HG03439 (cell line): Measurements from ENCODE around the gene TRPM3.

Experiments used
- ATAC-seq: cut with Tn5 transposase; IDR thresholded peaks from one replicate; pipeline ENCODE4 v1.9.1; 2021; ENCODE audit warnings: mild to moderate bottlenecking, moderate library complexity; ENCODE audit not compliant: unreplicated experiment

The TRPM3 gene

DNA sequence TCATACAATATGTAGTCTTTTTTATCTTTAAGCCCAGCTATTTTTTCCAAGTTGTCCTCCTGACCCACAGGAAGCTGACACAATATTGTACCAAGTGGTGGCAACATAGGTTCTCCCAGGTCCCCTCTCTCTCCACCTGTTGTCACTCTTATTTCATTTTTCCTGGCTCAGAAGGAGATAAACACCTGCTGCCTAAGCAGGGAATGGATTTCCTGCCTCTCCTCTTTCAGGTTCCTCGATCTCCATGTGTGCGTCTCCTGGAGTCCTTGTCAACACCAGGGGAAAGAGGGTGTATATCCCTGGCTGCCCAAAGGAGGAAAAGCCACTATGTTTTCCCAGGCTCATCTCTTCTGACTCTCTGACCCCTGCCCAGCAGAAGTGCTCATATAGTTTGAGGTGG, 625.2 kb downstream of the TRPM3 start:
- no peak for ATAC-seq

DNA sequence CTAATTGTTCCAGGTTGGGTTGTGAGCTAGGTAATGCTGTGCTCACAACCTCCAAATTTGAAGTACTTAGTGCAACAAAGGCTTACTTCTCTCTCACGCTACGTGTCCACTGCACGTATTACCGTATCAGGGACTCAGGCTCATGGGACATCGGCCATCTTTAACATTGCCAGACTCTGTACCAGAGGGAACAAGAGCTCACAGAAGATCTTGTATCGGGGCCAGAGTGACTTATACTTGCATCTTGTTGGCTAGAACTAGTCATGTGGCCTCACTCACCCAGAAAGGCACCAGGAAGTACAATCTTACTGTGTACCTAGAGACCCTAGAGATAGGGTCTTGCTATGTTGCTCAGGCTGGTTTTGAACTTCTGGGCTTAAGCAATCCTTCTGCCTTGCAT, 625.9 kb downstream of the TRPM3 start:
- no peak for ATAC-seq

DNA sequence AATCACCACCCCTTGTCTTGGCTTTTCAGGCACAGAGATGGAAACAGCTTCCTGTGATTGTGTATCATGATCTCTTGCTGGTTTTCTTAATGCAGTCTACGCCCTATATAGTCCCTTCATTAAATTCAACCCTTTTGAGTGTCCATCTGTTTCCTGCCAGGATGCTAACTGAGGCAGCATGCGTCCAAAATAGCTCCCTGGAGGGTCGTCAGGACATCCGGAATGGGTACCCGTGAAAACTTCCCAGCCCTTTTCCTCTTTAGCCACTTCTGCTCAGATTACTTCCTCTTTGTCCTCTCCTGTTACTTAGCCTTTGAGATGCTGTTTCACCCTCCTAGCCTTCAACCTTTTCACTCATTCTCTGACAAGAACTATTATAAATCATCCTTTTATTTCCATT, 627.2 kb downstream of the TRPM3 start:
- no peak for ATAC-seq

DNA sequence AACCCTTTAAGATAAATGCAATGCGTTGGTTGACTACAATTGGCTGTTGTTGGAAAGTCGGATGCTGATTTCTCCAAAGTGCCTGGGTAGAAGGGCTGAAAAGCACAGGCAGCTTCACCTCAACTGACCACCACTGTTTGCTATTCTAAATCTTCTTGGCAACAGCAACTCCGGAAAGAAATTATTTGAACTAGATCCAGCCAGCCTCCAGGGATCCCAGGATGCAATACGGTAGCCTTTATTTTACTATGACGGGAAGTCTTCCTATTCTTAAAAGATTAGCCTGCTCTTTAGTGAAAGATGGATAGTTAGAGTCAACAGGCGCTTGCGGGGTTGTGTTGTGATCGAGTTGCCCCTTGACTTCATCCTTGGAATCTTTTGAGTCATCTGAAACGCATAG, 628.4 kb downstream of the TRPM3 start:
- no peak for ATAC-seq

DNA sequence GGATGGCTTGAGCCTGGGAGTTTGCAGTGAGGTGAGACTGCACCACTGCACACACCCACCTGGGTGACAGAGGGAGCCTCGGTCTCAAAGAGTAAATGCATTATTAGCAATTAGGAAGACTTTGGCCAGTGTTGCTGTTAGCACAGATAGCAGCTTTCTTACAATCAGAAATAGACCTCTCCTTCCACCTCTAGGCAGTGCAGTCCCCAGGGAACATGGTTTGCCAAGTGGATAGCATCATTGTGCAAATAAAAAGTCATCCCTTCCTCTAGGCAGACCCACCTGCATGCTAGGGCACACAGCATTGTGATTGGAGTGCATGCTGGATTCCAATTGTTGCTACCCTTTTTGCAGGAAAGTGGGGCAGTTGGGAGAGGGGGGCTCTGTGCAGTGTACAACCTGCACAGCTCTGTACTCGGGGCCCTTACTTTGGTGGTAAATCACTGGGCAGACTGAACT, 629.1 kb downstream of the TRPM3 start:
- ATAC-seq, result no peak

DNA sequence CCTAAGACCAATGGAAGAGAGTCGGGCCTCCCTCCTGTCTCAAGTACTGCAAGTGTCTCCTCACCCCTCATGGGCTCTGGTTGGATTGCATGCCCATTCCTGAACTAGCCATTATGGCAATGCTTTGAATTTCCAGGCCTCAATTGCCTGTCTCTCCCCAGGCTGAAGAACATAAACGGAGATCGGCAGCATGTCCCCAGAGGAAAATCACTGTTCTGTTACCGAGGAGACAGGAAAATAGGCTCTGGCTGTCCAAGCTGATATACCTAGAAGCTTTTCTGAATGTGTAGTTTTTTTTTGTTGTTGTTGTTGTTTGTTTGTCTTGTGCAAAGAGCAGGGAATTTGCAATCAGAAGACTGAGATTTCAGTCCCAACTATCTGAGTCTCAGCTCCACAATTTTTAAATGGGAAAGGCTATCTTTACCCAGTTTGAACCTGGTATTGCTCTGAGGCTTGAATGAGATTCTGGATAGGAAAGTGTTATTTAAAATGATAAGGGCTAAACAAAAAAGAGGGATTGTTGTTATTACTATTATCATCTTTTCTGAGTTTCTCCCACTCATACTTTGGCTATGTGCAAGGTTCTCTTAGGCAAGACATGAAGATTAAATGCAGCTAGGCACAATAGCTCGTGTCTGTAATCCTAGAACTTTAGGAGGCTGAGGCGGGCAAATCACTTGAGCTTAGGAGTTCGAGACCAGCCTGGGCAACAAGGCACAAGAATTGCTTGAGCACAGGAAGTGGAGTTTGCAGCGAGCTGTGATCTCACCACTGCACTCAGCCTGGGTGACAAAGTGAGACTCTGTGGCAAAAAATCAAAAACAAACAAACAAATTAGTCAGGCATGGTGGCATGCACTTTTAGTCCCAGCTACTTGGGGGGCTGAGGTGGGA, 629.7 kb downstream of the TRPM3 start:
- no peak for ATAC-seq

DNA sequence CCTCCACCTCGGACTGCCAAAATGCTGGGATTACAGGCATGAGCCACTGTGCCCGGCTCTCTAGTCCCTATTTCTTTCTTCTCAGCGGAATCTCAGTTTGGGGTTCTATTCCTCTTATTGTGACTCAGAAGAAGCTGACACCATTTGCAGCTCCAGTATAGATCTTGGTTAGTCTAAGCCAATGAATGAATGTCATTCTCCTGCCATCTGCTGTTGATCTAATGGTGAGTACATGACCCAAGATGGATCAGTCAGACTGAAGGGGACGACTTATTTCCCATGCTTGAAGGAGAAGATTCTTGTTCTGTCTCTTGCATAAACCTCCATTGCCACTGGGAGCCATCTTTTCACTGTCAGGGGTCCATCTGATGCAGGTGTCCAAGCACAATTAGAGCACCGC, 630.9 kb downstream of the TRPM3 start:
- no peak for ATAC-seq

DNA sequence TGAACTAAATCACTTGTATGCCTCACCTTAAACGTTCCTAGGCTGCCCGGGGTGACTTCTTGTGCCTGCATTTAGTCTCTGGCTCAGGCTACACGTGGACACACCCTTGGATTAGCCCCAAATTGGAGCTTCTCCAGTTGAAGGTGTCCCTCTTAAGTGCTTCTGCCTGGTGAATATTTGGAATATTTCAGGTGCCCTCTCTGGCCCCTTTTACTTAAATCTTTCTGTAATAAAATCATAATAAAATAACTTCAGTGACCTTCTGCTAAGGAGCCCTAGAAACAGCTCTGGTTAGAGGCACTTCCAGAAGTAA, 632.7 kb downstream of the TRPM3 start:
- ATAC-seq, result no peak

DNA sequence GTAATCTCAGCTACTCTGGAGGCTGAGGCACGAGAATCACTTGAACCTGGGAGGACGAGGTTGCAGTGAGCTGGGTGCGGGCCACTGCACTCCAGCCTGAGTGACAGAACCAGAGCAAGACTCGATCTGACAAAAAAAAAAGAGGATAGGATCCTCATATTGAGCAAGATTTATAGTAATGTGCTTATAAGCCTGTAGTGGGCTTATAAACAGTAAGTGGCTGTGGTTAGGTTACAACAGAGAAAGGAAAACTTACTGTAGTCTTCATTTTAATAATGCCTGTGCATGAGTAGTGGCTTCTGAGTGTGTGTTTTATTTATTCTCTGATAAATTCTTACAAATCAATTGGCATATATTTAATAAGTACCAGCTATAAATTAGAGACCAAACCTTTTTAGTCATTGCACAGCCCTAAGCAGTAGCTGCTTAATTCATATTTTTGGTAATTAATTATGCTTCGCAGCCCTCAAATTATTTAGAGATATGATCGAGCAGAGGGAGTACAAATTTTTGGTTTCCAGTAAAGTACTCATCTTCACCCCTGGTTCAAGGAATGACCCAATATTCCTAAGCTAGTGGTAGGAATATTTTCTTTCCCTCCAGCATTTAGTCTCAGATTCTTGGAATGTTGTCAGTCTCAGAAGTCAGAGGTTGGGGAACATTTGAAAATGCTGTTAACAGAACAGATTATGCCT, 633.2 kb downstream of the TRPM3 start:
- no peak for ATAC-seq

DNA sequence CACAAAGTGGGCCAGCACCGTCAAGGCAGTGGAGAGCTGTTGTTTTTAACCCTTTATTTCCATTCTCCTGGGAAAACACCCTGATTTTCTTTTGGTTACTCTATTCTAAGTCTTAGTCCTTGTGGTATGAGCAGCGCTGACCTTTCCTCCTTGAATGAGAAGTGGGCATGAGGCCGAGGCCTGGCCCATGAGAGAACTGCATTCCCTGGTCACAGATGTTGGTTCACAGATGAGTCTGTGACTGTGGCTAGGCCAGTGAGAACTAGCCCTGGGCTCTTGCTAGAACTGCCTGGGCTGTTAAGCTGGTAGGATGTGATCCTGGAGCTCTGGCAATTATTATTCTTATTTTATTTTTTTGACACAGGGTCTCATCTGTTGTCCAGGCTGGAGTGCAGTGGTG, 635.3 kb downstream of the TRPM3 start:
- no peak for ATAC-seq

DNA sequence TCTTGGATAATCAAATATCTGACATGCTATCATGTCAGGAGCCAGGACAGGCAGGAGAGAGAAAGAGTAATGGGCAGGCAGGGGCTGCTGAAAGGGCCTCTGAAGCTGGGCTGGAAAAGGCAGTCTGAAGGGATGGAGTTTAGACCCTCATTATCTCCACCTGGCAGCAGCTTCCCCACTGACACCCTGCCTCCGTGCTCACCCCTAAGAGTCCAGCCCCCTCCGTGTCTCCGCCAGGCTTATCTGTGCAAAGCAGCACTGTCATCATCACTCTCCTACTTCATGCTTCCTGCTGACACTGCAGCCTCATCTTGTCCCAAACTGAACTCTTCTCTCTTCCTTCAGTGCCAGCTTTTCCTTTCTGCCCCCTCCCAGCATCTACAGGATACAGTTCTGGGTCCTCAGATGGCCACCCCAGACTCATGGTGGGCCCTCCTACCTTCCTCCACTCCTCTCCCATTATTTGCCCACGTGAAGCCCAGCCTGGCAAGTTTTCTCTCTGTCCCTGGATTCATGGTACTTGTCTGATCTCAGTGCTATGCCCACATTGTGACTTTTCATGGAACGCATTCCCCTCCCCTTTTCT, 636.1 kb downstream of the TRPM3 start:
- ATAC-seq, result no peak

DNA sequence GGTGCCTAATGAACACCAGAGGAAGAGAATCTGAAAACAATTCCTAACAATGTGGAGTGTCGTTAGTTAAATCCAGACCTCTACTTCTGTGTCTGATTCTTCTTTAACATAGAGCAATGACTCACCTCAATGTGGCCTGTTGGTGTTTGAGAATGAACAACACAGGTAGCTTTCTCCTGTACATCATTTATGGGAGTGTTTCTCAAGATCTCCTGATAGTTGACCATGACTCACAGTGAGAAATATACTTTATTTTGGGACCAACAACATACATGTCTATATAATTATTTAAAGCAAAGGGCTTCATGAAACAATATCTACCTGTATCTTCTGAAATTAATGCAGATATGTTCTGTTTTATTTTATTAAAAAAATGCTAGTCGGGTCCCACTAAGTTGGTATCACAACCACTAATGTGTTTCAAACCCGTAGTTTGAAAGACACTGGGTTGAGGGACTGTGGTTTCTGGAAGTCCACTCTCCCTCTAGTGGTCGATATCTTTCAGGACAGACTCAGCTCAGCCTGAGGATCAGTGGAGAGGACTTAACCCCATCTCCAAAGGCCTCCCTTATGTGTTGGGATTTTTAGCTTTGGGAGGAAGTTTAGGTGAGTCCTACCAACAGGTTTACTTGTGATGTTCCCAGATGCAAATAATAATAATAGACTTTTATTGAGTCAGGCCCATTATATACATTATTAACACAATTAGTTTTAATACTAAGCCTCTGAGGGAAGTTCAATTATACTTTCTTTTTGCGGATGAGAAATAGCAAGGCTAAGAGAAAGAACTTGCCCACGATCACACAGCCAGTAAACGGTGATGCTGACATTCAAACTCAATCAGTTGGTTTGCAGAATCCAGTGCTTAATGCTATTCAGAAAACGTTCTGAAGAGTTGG, 636.9 kb downstream of the TRPM3 start:
- peak; percentile 74 for ATAC-seq

DNA sequence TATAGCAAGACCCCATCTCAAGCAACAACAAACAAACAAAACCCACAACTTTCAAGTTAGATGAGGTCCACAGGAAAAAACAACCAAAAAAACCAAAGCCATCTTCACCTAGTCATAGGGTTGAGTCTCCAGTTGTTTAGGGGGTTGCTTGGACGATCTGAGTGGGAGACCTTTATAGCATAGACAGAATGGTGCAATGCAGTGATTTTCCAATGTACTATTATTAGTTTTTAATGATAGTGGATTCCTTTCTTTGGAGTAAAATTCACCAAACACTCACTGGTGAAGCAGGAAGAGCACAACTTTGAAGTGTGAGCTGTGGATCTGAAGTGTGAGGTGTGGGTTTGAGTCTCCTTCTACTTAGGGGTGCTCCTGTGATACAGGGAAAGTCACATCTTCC, 640.0 kb downstream of the TRPM3 start:
- no peak for ATAC-seq

DNA sequence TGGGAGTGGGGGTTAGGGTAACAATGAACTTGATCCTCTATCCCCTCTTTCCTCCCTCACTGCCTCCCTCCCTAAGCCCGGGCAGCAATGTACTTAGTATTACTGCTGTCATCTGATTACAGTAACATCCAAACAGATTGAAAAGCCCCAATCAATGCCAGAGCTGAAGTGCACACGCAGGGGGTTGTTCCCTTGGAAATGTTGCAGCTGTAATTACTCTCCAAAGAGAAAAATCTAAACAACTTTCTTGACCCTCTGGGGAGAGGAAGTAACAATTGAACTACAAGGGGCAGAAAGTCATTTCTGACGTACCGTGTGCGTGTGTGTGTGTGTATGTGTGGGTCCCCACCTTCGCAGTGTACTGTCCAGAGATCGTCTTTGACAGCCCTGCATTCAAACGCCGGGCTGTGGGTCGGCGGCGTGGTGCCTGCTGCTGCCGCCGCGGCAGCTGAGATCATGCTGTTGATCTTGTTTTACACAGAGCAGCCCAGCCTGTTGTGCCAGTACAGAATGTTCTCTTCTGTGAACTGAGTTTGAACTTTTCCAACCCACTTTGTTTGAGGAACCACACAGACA, 640.9 kb downstream of the TRPM3 start:
- ATAC-seq, result no peak

DNA sequence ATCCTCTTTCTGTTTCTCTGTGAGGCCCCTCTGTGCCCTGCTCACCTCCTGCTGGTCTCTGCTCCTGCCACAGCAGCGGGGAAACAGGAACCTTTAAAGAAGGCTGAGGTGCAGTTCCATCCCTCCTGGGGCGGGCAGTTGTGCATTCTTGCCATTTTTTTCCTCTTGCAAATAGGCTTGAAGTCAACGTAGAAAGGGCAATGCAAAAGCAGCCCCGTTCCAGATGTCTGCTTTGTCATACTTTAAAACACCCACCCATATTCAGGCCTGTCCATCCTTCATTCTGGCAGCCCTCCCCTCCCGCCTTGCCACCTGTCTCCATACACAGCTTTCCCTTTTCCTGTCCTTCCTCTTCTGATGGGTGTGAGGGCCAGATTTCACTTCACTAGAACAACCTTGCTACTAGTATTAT, 641.5 kb downstream of the TRPM3 start:
- no peak for ATAC-seq
